GM23248 (cell line): ENCODE data around the gene UBE3B. TPM values are rescaled to one million over a fixed set of nuclear protein-coding genes. Genes with fewer than 3 reads are reported as not detected.

Source experiments
- DNase-seq: peaks from one replicate; pipeline ENCODE4 v3.0.0-alpha.2; 2015
- H2AFZ ChIP-seq: fragments of 200-600 bp; sonication (generic); 2 replicates; pipeline ENCODE4 v1.6.1; 2016; ENCODE audit warnings: antibody characterized with exemption
- H3F3A ChIP-seq: fragments of 200-600 bp; sonication (generic); 2 replicates; pipeline ENCODE4 v1.6.1; 2016; ENCODE audit warnings: mild to moderate bottlenecking, antibody characterized with exemption, mixed run types; ENCODE audit not compliant: insufficient read depth
- H3K27ac ChIP-seq: fragments of 200-600 bp; sonication (generic); 2 replicates; pipeline ENCODE4 v1.5.1; 2016; ENCODE audit warnings: mild to moderate bottlenecking
- H3K27me3 ChIP-seq: fragments of 200-600 bp; sonication (generic); replicated peaks from 2 replicates; pipeline ENCODE4 v1.6.1; 2016; ENCODE audit warnings: mild to moderate bottlenecking; ENCODE audit not compliant: insufficient read depth
- H3K36me3 ChIP-seq: fragments of 200-600 bp; sonication (generic); 2 replicates; pipeline ENCODE4 v1.6.1; 2016; ENCODE audit warnings: low read depth, mild to moderate bottlenecking
- H3K4me1 ChIP-seq: fragments of 200-600 bp; sonication (generic); 2 replicates; pipeline ENCODE4 v1.6.1; 2016; ENCODE audit warnings: mild to moderate bottlenecking; ENCODE audit not compliant: insufficient read depth
- H3K4me2 ChIP-seq: fragments of 200-600 bp; sonication (generic); one replicate; pipeline ENCODE4 v1.6.1; 2016; ENCODE audit warnings: mild to moderate bottlenecking; ENCODE audit not compliant: unreplicated experiment
- H3K4me3 ChIP-seq: fragments of 200-600 bp; sonication (generic); 2 replicates; pipeline ENCODE4 v1.5.1; 2016; ENCODE audit warnings: mild to moderate bottlenecking
- H3K79me2 ChIP-seq: fragments of 200-600 bp; sonication (generic); 2 replicates; pipeline ENCODE4 v1.6.1; 2016; ENCODE audit warnings: mild to moderate bottlenecking; ENCODE audit not compliant: insufficient read depth
- H3K9ac ChIP-seq: fragments of 200-600 bp; sonication (generic); 2 replicates; pipeline ENCODE4 v1.6.1; 2016; ENCODE audit warnings: mild to moderate bottlenecking
- H3K9me2 ChIP-seq: fragments of 200-600 bp; sonication (generic); 2 replicates; pipeline ENCODE4 v1.6.1; 2016; ENCODE audit warnings: mixed run types, mild to moderate bottlenecking, moderate library complexity; ENCODE audit not compliant: insufficient read depth
- H3K9me3 ChIP-seq: fragments of 200-600 bp; sonication (generic); one replicate; pipeline ENCODE4 v1.6.1; 2017; ENCODE audit warnings: low read depth
- H4K20me1 ChIP-seq: fragments of 200-600 bp; sonication (generic); 2 replicates; pipeline ENCODE4 v1.6.0; 2016; ENCODE audit not compliant: insufficient read depth
- EZH2 ChIP-seq: fragments of 200-600 bp; sonication (generic); IDR thresholded peaks from 2 replicates; pipeline ENCODE4 v1.6.1; 2018; ENCODE audit warnings: antibody characterized with exemption, mild to moderate bottlenecking; ENCODE audit not compliant: insufficient read depth, poor library complexity, severe bottlenecking
- EZH2phosphoT487 ChIP-seq: fragments of 200-600 bp; sonication (generic); IDR thresholded peaks from 2 replicates; pipeline ENCODE4 v1.6.1; 2018; ENCODE audit warnings: antibody characterized with exemption, moderate library complexity, mild to moderate bottlenecking, low read depth; ENCODE audit not compliant: insufficient read depth
- WGBS, 2 experiments: methylation state at CpG; one replicate each; pipeline ENCODE4 v1.1.6; 2015 to 2017; ENCODE audit warnings: low lambda C conversion rate in 2 of 2, low coverage in 1 of 2; ENCODE audit errors: missing lambda C conversion rate in 2 of 2; 5-methylcytosine and 5-hydroxymethylcytosine counted together
- in situ Hi-C: fragments of 300-500 bp; cut with MboI; formaldehyde crosslinking; loops from 2 replicates; pipeline ENCODE4 v1.15.0; 2020
- polyA plus RNA-seq: library from polyadenylated mRNA; unstranded; fragments of >200 nt; fragmentation: Nextera tagmentation; extraction: Ambion mirVana; gene quantifications from 2 replicates; pipeline ENCODE4 v1.2.1, GENCODE V29; 2016
- total RNA-seq: library from RNA; depleted of rRNA; stranded (reverse); fragments of >200 nt; shearing (Covaris generic); gene quantifications from 2 replicates; pipeline ENCODE4 v1.2.3, GENCODE V29; 2014

UBE3B gene
- total and polyA plus RNA-seq, 2 experiments from 2014 or later: 32.0 to 38.3 TPM

DNA sequence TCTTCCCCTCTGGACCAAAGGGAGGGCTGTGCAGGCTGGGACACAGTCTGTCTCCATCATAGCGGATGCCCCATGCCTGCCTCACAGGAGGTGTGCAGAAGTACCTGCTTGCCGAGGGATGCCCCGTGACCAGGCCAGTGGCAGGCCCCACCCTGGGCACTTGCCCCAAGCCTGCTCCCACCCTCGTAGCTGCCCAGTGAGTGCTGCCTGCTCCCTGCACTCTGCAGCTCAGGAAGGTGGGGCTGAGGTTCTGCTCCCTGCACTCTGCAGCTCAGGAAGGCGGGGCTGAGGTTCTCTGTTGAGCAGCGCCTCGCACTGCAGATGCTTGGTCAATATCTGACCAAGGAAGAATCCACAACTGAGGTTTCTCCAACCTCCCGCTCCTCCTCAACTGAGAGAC is 89.0 kb downstream of the UBE3B start:
- 88 to 90% methylated on average over 7 to 8 of the region's 8 CpGs for WGBS, 2 experiments
- Histone ChIP-seq H3K4me3 (no peak overlapping the region), H3K79me2 (no peaks in the 10 kb centered on the region), H3K27me3 (no peaks in the 10 kb centered on the region), H3K9me3 (no peaks in the 10 kb centered on the region), H3K9ac (no peak overlapping the region), H2AFZ (no peak overlapping the region), H3K4me2 (no peak overlapping the region), H3K4me1 (no peaks in the 10 kb centered on the region), H4K20me1 (no peaks in the 10 kb centered on the region), H3K36me3 (no peaks in the 10 kb centered on the region), H3K27ac (no peak overlapping the region), H3K9me2 (no peaks in the 10 kb centered on the region), H3F3A (no peaks in the 10 kb centered on the region)
- DNase-seq: no peak
- no peak for TF ChIP-seq EZH2
- TF ChIP-seq EZH2phosphoT487: no peak
- in situ Hi-C loops: no loop called here

DNA sequence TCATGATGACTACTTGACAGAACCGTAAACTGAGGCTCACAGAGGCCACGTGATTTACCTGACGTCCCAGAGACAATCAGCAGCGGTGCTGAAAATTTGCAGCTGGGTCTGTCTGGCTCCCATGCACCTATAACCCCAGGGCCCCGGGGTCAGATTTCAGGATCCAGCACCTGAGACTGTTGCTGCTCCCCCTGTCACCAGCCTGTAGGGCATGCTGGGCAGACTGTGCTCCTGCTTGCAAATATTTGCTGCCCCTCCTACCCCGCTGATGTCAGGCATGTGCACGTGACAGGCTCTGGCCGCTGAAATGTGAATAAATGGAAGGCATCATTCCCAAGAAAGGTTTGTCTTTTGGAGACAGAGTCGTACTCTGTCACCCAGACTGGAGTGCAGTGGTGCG is 89.9 kb downstream of the UBE3B start:
- Histone ChIP-seq H2AFZ (no peak overlapping the region), H3K27ac (no peak overlapping the region), H3K9me2 (no peaks in the 10 kb centered on the region), H3K27me3 (no peaks in the 10 kb centered on the region), H3K4me1 (no peaks in the 10 kb centered on the region), H4K20me1 (no peaks in the 10 kb centered on the region), H3K9me3 (no peaks in the 10 kb centered on the region), H3K4me3 (no peak overlapping the region), H3K4me2 (no peak overlapping the region), H3K79me2 (no peaks in the 10 kb centered on the region), H3F3A (no peaks in the 10 kb centered on the region), H3K9ac (no peak overlapping the region), H3K36me3 (no peaks in the 10 kb centered on the region)
- DNase-seq: no peak
- in situ Hi-C loops: no loop called here
- WGBS, 2 experiments: 90% methylated on average over 10 of the region's 10 CpGs
- no peak for TF ChIP-seq EZH2

DNA sequence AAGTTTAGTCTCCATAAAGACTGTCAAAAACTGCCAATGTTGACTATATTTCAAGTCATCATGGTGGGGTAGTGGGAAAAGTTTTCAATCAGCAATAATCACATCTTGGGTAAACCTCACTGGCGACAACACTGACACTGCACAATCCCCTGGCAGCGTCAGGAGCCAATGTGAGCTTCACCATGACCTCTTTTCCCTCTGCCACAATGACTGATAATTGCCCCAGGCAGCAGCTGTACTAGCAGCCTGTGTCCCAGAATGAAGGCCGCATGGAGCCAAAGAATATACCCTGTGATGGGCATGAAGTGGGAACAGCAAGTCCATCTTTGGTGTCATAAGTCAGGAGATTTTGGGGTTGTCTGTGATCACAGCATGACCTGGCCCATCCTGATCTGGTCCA is 90.5 kb downstream of the UBE3B start:
- Histone ChIP-seq H4K20me1 (no peaks in the 10 kb centered on the region), H3K9me3 (no peaks in the 10 kb centered on the region), H3K9ac (no peak overlapping the region), H3K9me2 (no peaks in the 10 kb centered on the region), H3K27me3 (no peaks in the 10 kb centered on the region), H3K79me2 (no peaks in the 10 kb centered on the region), H3K27ac (no peak overlapping the region), H3F3A (no peaks in the 10 kb centered on the region), H3K4me1 (0 out of 2 replicates have a peak, but pooled peaks cover 5% of the 10 kb centered on the region), H3K4me3 (no peak overlapping the region), H2AFZ (no peak overlapping the region), H3K36me3 (no peaks in the 10 kb centered on the region), H3K4me2 (no peak overlapping the region)
- no peak for DNase-seq
- TF ChIP-seq EZH2phosphoT487 (no peak), EZH2 (no peak)
- WGBS, 2 experiments: 80 to 90% methylated on average over 3 of the region's 3 CpGs
- in situ Hi-C loops: no loop called here

DNA sequence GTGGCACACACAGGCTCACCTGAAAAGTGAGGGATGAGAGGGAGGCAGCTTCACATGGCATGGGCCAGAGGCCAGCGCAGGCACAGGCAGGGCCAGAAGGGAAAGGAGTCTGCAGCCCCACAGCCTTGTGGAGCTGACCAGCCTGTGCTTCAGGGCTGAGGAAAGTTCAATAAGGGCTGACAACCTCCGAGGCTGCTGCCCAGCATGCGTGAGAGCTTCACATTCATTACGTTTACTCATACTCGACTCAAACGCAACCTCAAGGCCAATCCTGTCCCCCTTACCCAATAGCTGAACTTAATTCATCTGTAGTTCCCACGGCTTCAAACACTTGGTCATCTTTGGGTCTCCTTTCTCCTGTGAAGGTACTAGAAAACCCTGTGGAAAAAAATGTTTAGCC is 91.1 kb downstream of the UBE3B start:
- no peak for DNase-seq
- 82 to 87% methylated on average over 7 of the region's 7 CpGs for WGBS, 2 experiments
- H3K9me2 ChIP-seq: no peaks in the 10 kb centered on the region

More for the DNA sequence above, 91.1 kb downstream of the UBE3B start:
- Histone ChIP-seq H3K4me1 (0 out of 2 replicates have a peak, but pooled peaks cover 5% of the 10 kb centered on the region), H3K27ac (no peak overlapping the region), H3K36me3 (no peaks in the 10 kb centered on the region), H3F3A (no peaks in the 10 kb centered on the region), H3K9ac (no peak overlapping the region), H4K20me1 (no peaks in the 10 kb centered on the region), H3K79me2 (no peaks in the 10 kb centered on the region), H2AFZ (no peak overlapping the region), H3K9me3 (no peaks in the 10 kb centered on the region), H3K4me2 (no peak overlapping the region), H3K27me3 (no peaks in the 10 kb centered on the region), H3K4me3 (no peak overlapping the region)
- no peak for TF ChIP-seq EZH2phosphoT487
- no peak for TF ChIP-seq EZH2
- in situ Hi-C loops: no loop called here
